B cell (primary cell): ENCODE data around the gene ZNF410. TPM values are rescaled to one million over a fixed set of nuclear protein-coding genes. Genes with fewer than 3 reads are reported as not detected.
A peak's percentile ranks its signal among the peaks of the same experiment; 100 is the strongest.

Experiments
- ATAC-seq: fragments of 200-7000 bp; cut with Tn5 transposase; one replicate; pipeline ENCODE4 v1.10.0; 2021; ENCODE audit warnings: low read depth, mild to moderate bottlenecking, moderate number of reproducible peaks, moderate library complexity
- CTCF ChIA-PET: fragments of 350-600 bp; sonication (Branson Sonifier 250); formaldehyde crosslinking; loops from one replicate; lab custom pipeline; 2021; ENCODE audit warnings: antibody characterized with exemption, inconsistent platforms; lab: Charles Lee
- POLR2A ChIA-PET: fragments of 350-600 bp; sonication (Branson Sonifier 250); formaldehyde crosslinking; loops from one replicate; lab custom pipeline; 2021; ENCODE audit warnings: antibody characterized with exemption; lab: Charles Lee
- DNase-seq: peaks from one replicate; pipeline ENCODE4 v3.0.0; 2013
- H2AFZ ChIP-seq: 2 replicates; pipeline ENCODE4 v1.6.1; 2012; ENCODE audit warnings: mild to moderate bottlenecking, low read depth, low read length; ENCODE audit not compliant: insufficient read depth, poor library complexity, severe bottlenecking
- H3K27ac ChIP-seq, 2 donors: 1 replicate in 1 of 2; 2 replicates in 1 of 2; pipeline ENCODE4 v1.5.1; 2012 to 2013; ENCODE audit warnings: low read length in 2 of 2, mild to moderate bottlenecking in 2 of 2, moderate library complexity in 1 of 2
- H3K27me3 ChIP-seq, 4 experiments: fragments of 200-600 bp in 1 of 4; sonication (generic) in 1 of 4; replicated peaks in 1 of 4; 1 replicate in 2 of 4; 2 replicates in 2 of 4; pipeline versions ENCODE4 v1.6.1 to v1.7.0; 2013 to 2016; ENCODE audit warnings: low read length in 3 of 4, mild to moderate bottlenecking in 2 of 4, mixed read lengths in 1 of 4, moderate library complexity in 1 of 4; ENCODE audit not compliant: insufficient read depth in 4 of 4, control insufficient read depth in 3 of 4; ENCODE audit errors: control extremely low read depth in 1 of 4
- H3K36me3 ChIP-seq, 2 experiments: replicated peaks in 1 of 2; 1 replicate in 1 of 2; 2 replicates in 1 of 2; pipeline versions ENCODE4 v1.6.1 to v1.7.1; 2013; ENCODE audit warnings: low read length in 1 of 2; ENCODE audit not compliant: insufficient read depth in 2 of 2, control insufficient read depth in 1 of 2; ENCODE audit errors: control extremely low read depth in 1 of 2, extremely low read depth in 1 of 2
- H3K4me1 ChIP-seq, 2 donors: fragments of 200-600 bp in 1 of 2; sonication (generic) in 1 of 2; 1 replicate in 1 of 2; 2 replicates in 1 of 2; pipeline versions ENCODE4 v1.5.1 to v1.6.1; 2013 to 2017; ENCODE audit warnings: low read length in 2 of 2; ENCODE audit not compliant: control insufficient read depth in 2 of 2, insufficient read depth in 2 of 2
- H3K4me2 ChIP-seq: replicated peaks from 2 replicates; pipeline ENCODE3; 2012; ENCODE audit warnings: mild to moderate bottlenecking, low read depth, low read length; ENCODE audit not compliant: poor library complexity, severe bottlenecking
- H3K4me3 ChIP-seq, 5 experiments: fragments of 200-600 bp in 1 of 5; sonication (generic) in 1 of 5; 1 replicate in 3 of 5; 2 replicates in 2 of 5; pipeline versions ENCODE4 v1.5.1 to v1.7.0; 2011 to 2016; ENCODE audit warnings: low read length in 4 of 5, mild to moderate bottlenecking in 4 of 5, low read depth in 2 of 5, control low read depth in 1 of 5, moderate library complexity in 1 of 5; ENCODE audit not compliant: insufficient read depth in 1 of 5; ENCODE audit errors: control extremely low read depth in 1 of 5, extremely low read depth in 1 of 5
- H3K79me2 ChIP-seq: fragments of 200-600 bp; sonication (generic); one replicate; pipeline ENCODE4 v1.6.0; 2016; ENCODE audit warnings: low read length; ENCODE audit not compliant: control insufficient read depth, insufficient read depth
- H3K9ac ChIP-seq: fragments of 200-600 bp; sonication (generic); 2 replicates; pipeline ENCODE4 v1.6.1; 2017; ENCODE audit warnings: mild to moderate bottlenecking, low read length, moderate library complexity
- H3K9me3 ChIP-seq, 3 donors: one replicate each; pipeline versions ENCODE4 v1.6.1 to v1.7.1; 2013; ENCODE audit warnings: low read length in 2 of 3; ENCODE audit not compliant: control insufficient read depth in 2 of 3, insufficient read depth in 1 of 3; ENCODE audit errors: control extremely low read depth in 1 of 3
- H4K20me1 ChIP-seq: 2 replicates; pipeline ENCODE4 v1.6.0; 2012; ENCODE audit warnings: mild to moderate bottlenecking, low read length; ENCODE audit not compliant: insufficient read depth, control insufficient read depth, poor library complexity, severe bottlenecking
- H3K27ac Mint-ChIP-seq: one replicate; pipeline ENCODE4 v1.8.0; 2021; ENCODE audit warnings: mixed read lengths
- H3K27me3 Mint-ChIP-seq: one replicate; pipeline ENCODE4 v1.8.0; 2021; ENCODE audit warnings: mixed read lengths
- H3K4me1 Mint-ChIP-seq: one replicate; pipeline ENCODE4 v1.8.0; 2021; ENCODE audit warnings: mixed read lengths
- H3K4me3 Mint-ChIP-seq: one replicate; pipeline ENCODE4 v1.8.0; 2021; ENCODE audit warnings: mixed read lengths
- H3K9me3 Mint-ChIP-seq: one replicate; pipeline ENCODE4 v1.8.0; 2022; ENCODE audit warnings: mixed read lengths; ENCODE audit not compliant: insufficient read depth
- EZH2 ChIP-seq: IDR thresholded peaks from 2 replicates; pipeline ENCODE4 v1.6.1; 2012; ENCODE audit warnings: borderline replicate concordance, low read depth, mild to moderate bottlenecking, moderate library complexity, low read length; ENCODE audit not compliant: insufficient read depth, poor library complexity, severe bottlenecking
- WGBS: methylation state at CpG from one replicate; pipeline ENCODE4 v1.1.5; 2013; ENCODE audit warnings: missing lambda C conversion rate; ENCODE audit not compliant: insufficient coverage; 5-methylcytosine and 5-hydroxymethylcytosine counted together
- intact Hi-C: fragments of 100-400 bp; cut with micrococcal nuclease; formaldehyde crosslinking; loops from one replicate; pipeline ENCODE4 v1.10.0; 2022
- polyA plus RNA-seq: library from polyadenylated mRNA; depleted of rRNA; stranded (reverse); fragments of >200 nt; gene quantifications from 2 replicates; pipeline ENCODE4 v1.2.3, GENCODE V29; 2012
- total RNA-seq, 2 donors: library from RNA; stranded (reverse); fragments of 120-200 nt in 1 of 2; gene quantifications; 1 replicate in 1 of 2; 2 replicates in 1 of 2; pipeline versions ENCODE4 v1.2.3 to v1.2.4, GENCODE V29; 2013 to 2022
- TF ChIP-seq, protein P1 (sequence below): fragments of 200-600 bp; IDR thresholded peaks from one replicate; pipeline ENCODE4 v1.8.0; 2022; ENCODE audit warnings: antibody characterized with exemption, mild to moderate bottlenecking

Gene ZNF410
- total and polyA plus RNA-seq, 2 donors (not counting 1 experiment from before 2014, with no cell fraction given) = 18.9 to 69.0 TPM

DNA sequence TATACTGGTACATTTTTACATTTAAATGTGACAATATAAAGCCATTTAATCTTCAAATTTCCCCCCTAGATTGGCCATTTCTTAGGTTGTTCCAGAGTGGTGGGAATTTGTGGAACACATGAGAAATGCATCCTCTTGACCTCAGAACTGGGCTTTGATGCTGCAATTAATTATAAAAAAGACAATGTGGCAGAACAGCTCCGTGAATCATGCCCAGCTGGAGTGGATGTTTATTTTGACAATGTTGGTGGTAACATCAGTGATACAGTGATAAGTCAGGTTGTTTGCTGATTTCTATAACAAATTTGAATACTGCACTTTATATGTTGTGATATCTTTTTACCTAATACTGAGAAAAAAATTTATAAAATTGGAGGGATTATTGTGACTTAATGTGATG, 7.6 kb upstream of the ZNF410 start:
- Histone ChIP-seq H3K79me2 (no peaks in the 10 kb centered on the region), H3K4me1 (no peaks in the 10 kb centered on the region), H3K4me2 (no peak overlapping the region), H4K20me1 (no peaks in the 10 kb centered on the region), H3K36me3 (no peaks in the 10 kb centered on the region), H3K27ac (no peak overlapping the region), H3K27me3 (no peaks in the 10 kb centered on the region), H2AFZ (no peak overlapping the region), H3K9ac (no peak overlapping the region), H3K9me3 (no peaks in the 10 kb centered on the region), H3K4me3 (no peak overlapping the region)
- ATAC-seq = no peak
- TF ChIP-seq, protein P1, sequence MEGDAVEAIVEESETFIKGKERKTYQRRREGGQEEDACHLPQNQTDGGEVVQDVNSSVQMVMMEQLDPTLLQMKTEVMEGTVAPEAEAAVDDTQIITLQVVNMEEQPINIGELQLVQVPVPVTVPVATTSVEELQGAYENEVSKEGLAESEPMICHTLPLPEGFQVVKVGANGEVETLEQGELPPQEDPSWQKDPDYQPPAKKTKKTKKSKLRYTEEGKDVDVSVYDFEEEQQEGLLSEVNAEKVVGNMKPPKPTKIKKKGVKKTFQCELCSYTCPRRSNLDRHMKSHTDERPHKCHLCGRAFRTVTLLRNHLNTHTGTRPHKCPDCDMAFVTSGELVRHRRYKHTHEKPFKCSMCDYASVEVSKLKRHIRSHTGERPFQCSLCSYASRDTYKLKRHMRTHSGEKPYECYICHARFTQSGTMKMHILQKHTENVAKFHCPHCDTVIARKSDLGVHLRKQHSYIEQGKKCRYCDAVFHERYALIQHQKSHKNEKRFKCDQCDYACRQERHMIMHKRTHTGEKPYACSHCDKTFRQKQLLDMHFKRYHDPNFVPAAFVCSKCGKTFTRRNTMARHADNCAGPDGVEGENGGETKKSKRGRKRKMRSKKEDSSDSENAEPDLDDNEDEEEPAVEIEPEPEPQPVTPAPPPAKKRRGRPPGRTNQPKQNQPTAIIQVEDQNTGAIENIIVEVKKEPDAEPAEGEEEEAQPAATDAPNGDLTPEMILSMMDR = no peak
- TF ChIP-seq EZH2 = no peak
- Mint-ChIP-seq H3K27me3 (no peaks in the 10 kb centered on the region), H3K9me3 (no peaks in the 10 kb centered on the region), H3K4me1 (no peaks in the 10 kb centered on the region), H3K4me3 (no peak overlapping the region), H3K27ac (no peak overlapping the region)
- intact Hi-C loops = no loop called here
- CTCF ChIA-PET = interaction anchor here (0.5 to 1.9 kb wide), 2 partner anchors 28 to 31 kb away, joined by 3 to 4 read pairs; partner anchors contain the start of gene PTGR2
- POLR2A ChIA-PET = no interaction called here
- DNase-seq = no peak
- no CpG with 5 or more reads among the region's 1 CpG for WGBS

DNA sequence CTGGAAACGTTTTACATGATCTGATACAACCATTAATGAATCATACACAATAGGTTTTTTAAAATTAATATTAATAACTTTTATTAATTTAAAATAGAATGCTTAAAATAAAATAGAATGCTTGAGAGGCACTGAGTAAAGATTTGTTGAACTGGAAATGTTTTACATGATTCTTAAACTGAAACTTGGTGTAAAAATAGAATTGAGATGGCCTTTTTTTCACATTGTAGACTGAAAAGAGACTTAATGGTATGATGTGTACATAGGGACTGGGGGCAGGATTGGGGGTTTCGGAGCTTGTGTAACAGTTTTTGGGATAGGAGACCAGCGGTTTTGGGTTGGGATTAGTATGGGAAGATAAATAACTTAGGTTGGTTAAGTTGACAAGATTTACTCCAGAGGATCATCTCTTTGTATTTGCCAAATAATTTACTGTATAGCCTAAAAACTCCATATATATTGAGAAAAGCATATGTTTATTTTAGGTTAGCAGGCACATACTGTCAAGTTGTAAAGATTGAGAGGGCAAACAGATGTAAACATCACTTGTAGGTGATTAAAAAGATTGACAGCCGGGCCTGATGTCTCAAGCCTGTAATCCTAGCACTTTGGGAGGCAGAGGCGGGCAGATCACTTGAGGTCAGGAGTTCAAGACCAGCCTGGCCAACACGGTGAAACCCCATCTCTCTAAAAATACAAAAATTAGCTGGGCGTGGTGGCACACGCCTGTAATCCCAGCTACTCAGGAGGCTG, 2.0 kb upstream of the ZNF410 start:
- Histone ChIP-seq H3K9ac (no peak overlapping the region), H3K79me2 (peaks cover 34% of the 10 kb centered on the region), H3K27ac (no peak overlapping the region), H3K4me1 (peaks cover 18 to 20% of the 10 kb centered on the region in 2 donors), H3K4me2 (no peak overlapping the region), H3K4me3 (no peak overlapping the region), H3K9me3 (no peaks in the 10 kb centered on the region), H3K36me3 (no peaks in the 10 kb centered on the region), H4K20me1 (peaks cover 7% of the 10 kb centered on the region), H3K27me3 (no peaks in the 10 kb centered on the region), H2AFZ (no peak overlapping the region)
- Mint-ChIP-seq H3K27me3 (no peaks in the 10 kb centered on the region), H3K4me1 (peaks cover 41% of the 10 kb centered on the region), H3K27ac (peak overlapping the region; percentile 67), H3K4me3 (peak overlapping the region; percentile 76), H3K9me3 (no peaks in the 10 kb centered on the region)
- ATAC-seq (no peak), DNase-seq (no peak)
- POLR2A ChIA-PET = no interaction called here
- TF ChIP-seq, protein P1 = no peak
- no peak for TF ChIP-seq EZH2
- WGBS = 94% methylated on average over 2 of the region's 8 CpGs
- intact Hi-C loops = loop anchor here (2.0 to 5.0 kb wide), 3 partner anchors 132 to 392 kb away; partner anchors contain the start of genes BBOF1, ENTPD5 and RIOX1
- CTCF ChIA-PET = interaction anchor here (2.9 kb wide), 1 partner anchor 156 kb away, joined by 17 read pairs; no protein-coding TSS in a partner anchor
